Ascending aorta (tissue), 2 donors: ENCODE data around the gene CFAP74. TPM values are rescaled to one million over a fixed set of nuclear protein-coding genes. Genes with fewer than 3 reads are reported as not detected.

ENCODE experiments used
- DNase-seq, 2 donors: peaks; one replicate each; pipeline ENCODE4 v3.0.0-alpha.2; 2019; ENCODE audit warnings: low spot score in 2 of 2
- H3K27ac ChIP-seq, 2 donors: fragments of 200-600 bp; sonication (generic); one replicate each; pipeline ENCODE4 v1.5.1; 2016 to 2017; ENCODE audit warnings: mild to moderate bottlenecking in 1 of 2
- H3K27me3 ChIP-seq: fragments of 200-600 bp; sonication (generic); one replicate; pipeline ENCODE4 v1.5.1; 2017
- H3K36me3 ChIP-seq, 2 donors: fragments of 200-600 bp; sonication (generic); one replicate each; pipeline ENCODE4 v1.5.1; 2016
- H3K4me1 ChIP-seq, 2 donors: fragments of 200-600 bp; sonication (generic); one replicate each; pipeline ENCODE4 v1.5.1; 2016 to 2017; ENCODE audit warnings: mild to moderate bottlenecking in 1 of 2
- H3K4me3 ChIP-seq, 2 donors: fragments of 200-600 bp; sonication (generic); one replicate each; pipeline ENCODE4 v1.5.1; 2016 to 2017; ENCODE audit warnings: mild to moderate bottlenecking in 1 of 2
- H3K9me3 ChIP-seq, 2 donors: fragments of 200-600 bp; sonication (generic); one replicate each; pipeline ENCODE4 v1.5.1; 2016
- intact Hi-C: fragments of 100-400 bp; cut with DNase I; formaldehyde crosslinking; loops from one replicate; pipeline ENCODE4 v1.15.1; 2023
- total RNA-seq: library from RNA; depleted of rRNA; stranded (reverse); fragments of >200 nt; gene quantifications from one replicate; pipeline ENCODE4 v1.1.0, GENCODE V29; 2016
- TF ChIP-seq, protein P1 (sequence below), 3 experiments: fragments of 200-600 bp in 2 of 3; fragments of 450-650 bp in 1 of 3; sonication (generic) in 2 of 3; IDR thresholded peaks; one replicate each; pipeline ENCODE4 v1.5.1; 2016 to 2019; ENCODE audit warnings: antibody characterized with exemption in 3 of 3, mild to moderate bottlenecking in 1 of 3, moderate library complexity in 1 of 3

Gene CFAP74
- total RNA-seq, 1 donor from 2014 or later, result not detected

DNA sequence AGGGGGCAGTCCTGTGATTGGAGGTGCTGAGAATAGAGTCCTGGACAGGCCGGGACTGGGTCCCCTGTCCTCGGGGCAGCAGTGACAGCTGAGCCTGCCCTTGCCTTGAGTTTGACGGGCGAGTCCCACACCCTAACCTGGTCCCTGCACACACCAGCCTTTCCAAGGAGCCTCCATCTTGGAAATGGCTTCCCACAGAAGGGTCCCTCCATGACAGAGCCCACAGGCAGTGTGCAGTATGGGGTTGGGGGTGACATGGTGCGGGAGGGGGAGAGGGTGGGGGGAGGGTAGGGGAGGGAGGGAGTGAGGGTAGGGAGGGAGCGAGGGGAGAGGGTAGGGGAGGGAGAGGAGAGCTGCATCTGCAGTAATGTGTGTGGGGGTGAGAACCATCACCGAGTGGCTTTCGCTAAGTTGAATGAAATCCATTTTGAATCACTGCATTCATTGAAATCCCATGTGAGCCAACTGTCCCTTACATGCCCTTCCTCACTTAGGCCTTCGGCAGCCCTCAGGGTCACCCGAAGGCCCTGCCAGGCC, 74.4 kb downstream of the CFAP74 start:
- Histone ChIP-seq H3K27me3 (no peaks in the 10 kb centered on the region), H3K4me3 (no peak overlapping the region), H3K36me3 (no peaks in the 10 kb centered on the region), H3K27ac (no peak overlapping the region), H3K9me3 (no peaks in the 10 kb centered on the region), H3K4me1 (no peaks in the 10 kb centered on the region)
- TF ChIP-seq, protein P1, sequence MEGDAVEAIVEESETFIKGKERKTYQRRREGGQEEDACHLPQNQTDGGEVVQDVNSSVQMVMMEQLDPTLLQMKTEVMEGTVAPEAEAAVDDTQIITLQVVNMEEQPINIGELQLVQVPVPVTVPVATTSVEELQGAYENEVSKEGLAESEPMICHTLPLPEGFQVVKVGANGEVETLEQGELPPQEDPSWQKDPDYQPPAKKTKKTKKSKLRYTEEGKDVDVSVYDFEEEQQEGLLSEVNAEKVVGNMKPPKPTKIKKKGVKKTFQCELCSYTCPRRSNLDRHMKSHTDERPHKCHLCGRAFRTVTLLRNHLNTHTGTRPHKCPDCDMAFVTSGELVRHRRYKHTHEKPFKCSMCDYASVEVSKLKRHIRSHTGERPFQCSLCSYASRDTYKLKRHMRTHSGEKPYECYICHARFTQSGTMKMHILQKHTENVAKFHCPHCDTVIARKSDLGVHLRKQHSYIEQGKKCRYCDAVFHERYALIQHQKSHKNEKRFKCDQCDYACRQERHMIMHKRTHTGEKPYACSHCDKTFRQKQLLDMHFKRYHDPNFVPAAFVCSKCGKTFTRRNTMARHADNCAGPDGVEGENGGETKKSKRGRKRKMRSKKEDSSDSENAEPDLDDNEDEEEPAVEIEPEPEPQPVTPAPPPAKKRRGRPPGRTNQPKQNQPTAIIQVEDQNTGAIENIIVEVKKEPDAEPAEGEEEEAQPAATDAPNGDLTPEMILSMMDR (IDR thresholded peaks at IDR 0.05), result no peak
- no peak for DNase-seq
- intact Hi-C loops, result no loop called here

DNA sequence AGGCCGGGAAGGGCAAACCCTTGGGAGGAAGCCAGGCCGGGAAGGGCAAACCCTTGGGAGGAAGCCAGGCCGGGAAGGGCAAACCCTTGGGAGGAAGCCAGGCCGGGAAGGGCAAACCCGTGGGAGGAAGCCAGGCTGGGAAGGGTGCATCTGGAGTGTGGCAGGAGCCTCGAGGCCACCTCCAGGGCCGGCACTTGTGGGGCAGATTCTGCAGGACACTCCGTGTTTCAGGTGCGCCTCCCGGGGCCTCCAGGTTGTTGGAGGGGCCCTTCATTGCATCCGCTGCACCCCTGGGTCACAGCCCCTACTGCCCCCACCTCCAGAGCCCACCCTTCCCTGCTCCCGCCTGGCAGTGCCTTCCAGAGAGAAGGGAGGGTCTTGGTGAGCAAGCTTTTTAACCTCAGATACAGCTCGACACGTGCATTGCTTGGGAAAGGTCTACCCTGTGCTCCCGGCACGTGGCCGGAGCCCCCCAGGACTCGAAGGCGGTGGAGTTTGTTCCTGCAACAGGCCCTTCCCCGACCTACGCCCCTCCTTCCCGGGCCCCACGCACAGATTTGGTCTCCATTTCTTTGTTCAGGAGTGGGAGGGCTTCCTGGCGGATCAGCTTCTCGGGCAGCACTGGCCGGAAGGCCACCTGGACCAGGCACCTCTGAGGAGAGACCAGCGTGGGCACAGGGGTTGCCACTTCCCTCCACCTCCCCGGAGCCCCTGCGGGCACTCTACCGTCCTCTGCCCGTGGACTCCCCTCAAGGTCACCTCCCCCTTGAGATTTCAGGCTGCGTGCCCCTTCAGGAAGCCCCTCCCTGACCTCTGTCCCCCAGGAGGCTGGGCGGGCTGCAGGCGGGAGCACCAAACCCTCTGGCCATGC, 75.1 kb downstream of the CFAP74 start:
- Histone ChIP-seq H3K9me3 (no peaks in the 10 kb centered on the region), H3K36me3 (no peaks in the 10 kb centered on the region), H3K4me1 (no peaks in the 10 kb centered on the region), H3K27ac (no peak overlapping the region), H3K27me3 (no peaks in the 10 kb centered on the region), H3K4me3 (no peak overlapping the region)
- intact Hi-C loops, result no loop called here
- DNase-seq, result no peak
- TF ChIP-seq, protein P1 (IDR thresholded peaks at IDR 0.05), result no peak

DNA sequence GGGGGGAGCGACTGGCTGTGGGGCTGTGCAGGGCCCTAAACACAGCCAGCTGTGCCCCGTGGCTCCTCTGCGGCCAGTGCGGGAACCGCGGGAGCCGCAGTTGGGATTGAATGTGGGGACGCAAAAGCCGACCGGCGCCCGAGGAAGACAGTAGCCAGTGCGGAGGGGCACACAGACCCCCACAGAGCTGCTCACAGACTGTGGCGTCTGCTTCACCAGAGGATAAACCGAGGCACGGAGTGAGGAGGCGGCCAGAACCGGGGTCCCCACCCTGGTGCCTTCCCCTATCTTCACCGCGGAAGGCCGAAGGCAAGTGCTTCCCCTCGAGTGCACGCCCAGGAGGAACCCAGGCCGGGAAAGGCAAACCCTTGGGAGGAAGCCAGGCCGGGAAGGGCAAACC, 75.8 kb downstream of the CFAP74 start:
- H3K4me1 ChIP-seq, result no peaks in the 10 kb centered on the region
- TF ChIP-seq, protein P1 (IDR thresholded peaks at IDR 0.05), result no peak
- intact Hi-C loops, result no loop called here
- no peaks in the 10 kb centered on the region for H3K27me3 ChIP-seq
- H3K4me3 ChIP-seq, result no peak overlapping the region
- no peaks in the 10 kb centered on the region for H3K36me3 ChIP-seq
- H3K27ac ChIP-seq, result no peak overlapping the region
- H3K9me3 ChIP-seq, result no peaks in the 10 kb centered on the region
- DNase-seq, result no peak

DNA sequence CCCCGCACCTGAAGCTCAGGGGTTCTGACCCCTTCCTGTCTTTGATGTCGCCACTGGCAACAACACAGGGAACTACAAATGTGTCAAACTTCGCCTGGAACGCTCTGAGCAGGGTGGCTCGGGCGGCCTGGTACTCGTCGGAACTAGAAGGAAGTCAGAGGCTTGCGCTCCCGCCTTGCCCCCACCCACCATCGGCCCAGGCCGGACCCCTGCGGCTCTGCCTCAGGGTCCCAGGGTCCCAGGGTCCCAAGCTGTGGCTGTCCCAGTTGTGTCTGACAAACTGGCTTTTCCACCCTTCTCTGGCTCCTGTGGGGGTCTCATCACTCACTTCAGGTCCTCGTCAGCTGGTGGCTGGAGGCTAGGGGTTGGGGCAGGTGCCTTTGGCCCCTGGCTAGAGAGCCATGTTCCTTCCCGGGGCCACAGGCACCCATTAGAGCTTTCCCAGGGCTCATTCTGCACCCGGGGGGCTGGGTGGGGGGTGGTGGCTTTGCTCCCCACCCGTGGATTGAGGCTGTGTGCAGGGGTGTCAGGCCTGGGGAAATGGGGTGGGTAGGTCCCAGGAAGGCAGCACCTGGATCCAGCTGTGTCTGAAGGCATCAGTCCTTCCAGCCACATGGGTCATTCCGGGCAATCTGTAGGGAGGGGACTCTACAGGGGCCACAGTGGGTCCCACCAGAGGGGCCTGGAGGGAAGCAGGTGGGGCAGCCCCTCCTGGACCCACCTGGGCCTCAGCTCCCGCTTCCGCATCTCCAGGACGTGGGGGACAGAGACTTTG, 76.5 kb downstream of the CFAP74 start:
- Histone ChIP-seq H3K27ac (no peak overlapping the region), H3K27me3 (no peaks in the 10 kb centered on the region), H3K4me1 (no peaks in the 10 kb centered on the region), H3K9me3 (no peaks in the 10 kb centered on the region), H3K4me3 (no peak overlapping the region), H3K36me3 (no peaks in the 10 kb centered on the region)
- intact Hi-C loops, result no loop called here
- TF ChIP-seq, protein P1 (IDR thresholded peaks at IDR 0.05), result no peak
- DNase-seq, result peak in 1 of 2 donors; percentile 56

DNA sequence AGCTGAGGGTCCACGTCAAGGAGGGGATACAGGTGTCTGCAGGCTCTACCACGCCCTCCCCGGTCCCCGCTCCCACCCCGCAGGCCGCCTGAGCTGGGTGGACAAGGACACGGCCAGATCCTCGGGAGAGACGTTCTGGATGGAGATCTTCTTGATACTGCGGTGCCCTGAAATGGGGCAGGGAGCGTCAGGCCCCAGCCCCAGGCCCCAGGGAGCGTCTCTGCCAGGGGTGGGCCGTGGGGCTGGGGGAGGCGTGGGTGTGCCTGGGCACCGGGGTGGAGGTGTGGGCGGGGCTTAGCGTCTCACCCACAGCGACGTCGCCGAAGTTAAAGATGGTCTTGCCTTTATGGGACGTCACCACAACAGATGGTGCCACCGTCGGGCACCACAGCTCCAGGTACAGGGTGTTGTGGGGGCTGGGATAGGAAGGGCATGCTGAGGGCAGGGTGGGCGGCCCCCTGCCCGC, 77.2 kb downstream of the CFAP74 start:
- H3K27me3 ChIP-seq, result no peaks in the 10 kb centered on the region
- H3K27ac ChIP-seq, result no peak overlapping the region
- peak in 1 of 2 donors; percentile 55 for DNase-seq
- intact Hi-C loops, result no loop called here
- H3K9me3 ChIP-seq, result no peaks in the 10 kb centered on the region
- TF ChIP-seq, protein P1 (IDR thresholded peaks at IDR 0.05), result no peak
- H3K4me1 ChIP-seq, result no peaks in the 10 kb centered on the region
- H3K36me3 ChIP-seq, result no peaks in the 10 kb centered on the region
- H3K4me3 ChIP-seq, result no peak overlapping the region
